ENCODE results near the gene KIF16B.

- TF ChIP-seq, protein P1, sequence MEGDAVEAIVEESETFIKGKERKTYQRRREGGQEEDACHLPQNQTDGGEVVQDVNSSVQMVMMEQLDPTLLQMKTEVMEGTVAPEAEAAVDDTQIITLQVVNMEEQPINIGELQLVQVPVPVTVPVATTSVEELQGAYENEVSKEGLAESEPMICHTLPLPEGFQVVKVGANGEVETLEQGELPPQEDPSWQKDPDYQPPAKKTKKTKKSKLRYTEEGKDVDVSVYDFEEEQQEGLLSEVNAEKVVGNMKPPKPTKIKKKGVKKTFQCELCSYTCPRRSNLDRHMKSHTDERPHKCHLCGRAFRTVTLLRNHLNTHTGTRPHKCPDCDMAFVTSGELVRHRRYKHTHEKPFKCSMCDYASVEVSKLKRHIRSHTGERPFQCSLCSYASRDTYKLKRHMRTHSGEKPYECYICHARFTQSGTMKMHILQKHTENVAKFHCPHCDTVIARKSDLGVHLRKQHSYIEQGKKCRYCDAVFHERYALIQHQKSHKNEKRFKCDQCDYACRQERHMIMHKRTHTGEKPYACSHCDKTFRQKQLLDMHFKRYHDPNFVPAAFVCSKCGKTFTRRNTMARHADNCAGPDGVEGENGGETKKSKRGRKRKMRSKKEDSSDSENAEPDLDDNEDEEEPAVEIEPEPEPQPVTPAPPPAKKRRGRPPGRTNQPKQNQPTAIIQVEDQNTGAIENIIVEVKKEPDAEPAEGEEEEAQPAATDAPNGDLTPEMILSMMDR (IDR thresholded peaks at IDR 0.05), result no peak
- TF ChIP-seq POLR2A (IDR thresholded peaks at IDR 0.05), result no peak
Observed at GRCh38 chr20:16622501-16622900, 49.3 kb upstream of the KIF16B start.

Measured in lower leg skin (tissue), 3 donors.